NCI-H1048 (cell line): ENCODE measurements around the gene RFX5.
"Not testable (repeated sequence)": the region's sequence is repeated elsewhere in the genome, so short reads cannot be mapped to it uniquely, and the experiment has no call there.

Source experiments
- DNase-seq: peaks from one replicate; lab custom pipeline; 2025; lab: John Stamatoyannopoulos, UW

The RFX5 gene

GRCh38 chr1:151362308-151363155 is 15.5 kb upstream of the RFX5 start:
- DNase-seq = no peak

GRCh38 chr1:151361883-151362282 is 14.8 kb upstream of the RFX5 start:
- no peak for DNase-seq

- DNase-seq = no peak
Measured at GRCh38 chr1:151356696-151357095, 9.6 kb upstream of the RFX5 start.

GRCh38 chr1:151352021-151352718 is 5.1 kb upstream of the RFX5 start:
- no peak for DNase-seq

GRCh38 chr1:151350323-151350722 is 3.3 kb upstream of the RFX5 start:
- DNase-seq = not testable (repeated sequence)

GRCh38 chr1:151347523-151348246 is 633 bp upstream of the RFX5 start:
- DNase-seq = no peak

GRCh38 chr1:151346082-151346768 is 827 bp downstream of the RFX5 start:
- DNase-seq = no peak

- no peak for DNase-seq
Measured at GRCh38 chr1:151344291-151344690, 2.8 kb downstream of the RFX5 start.

GRCh38 chr1:151343587-151343986 is 3.5 kb downstream of the RFX5 start:
- no peak for DNase-seq

GRCh38 chr1:151342569-151342968 is 4.5 kb downstream of the RFX5 start:
- DNase-seq = no peak

- no peak for DNase-seq
Measured at GRCh38 chr1:151342021-151342420, 5.0 kb downstream of the RFX5 start.

- peak; percentile 41 for DNase-seq
Measured at GRCh38 chr1:151340870-151341754, 5.9 kb downstream of the RFX5 start.

- no peak for DNase-seq
Measured at GRCh38 chr1:151336556-151336955, 10.5 kb downstream of the RFX5 start.

GRCh38 chr1:151334822-151335221 is 12.2 kb downstream of the RFX5 start:
- no peak for DNase-seq

- DNase-seq = no peak
Measured at GRCh38 chr1:151327903-151328674, 19.0 kb downstream of the RFX5 start.

GRCh38 chr1:151327223-151327902 is 19.7 kb downstream of the RFX5 start, which contains the start of gene PI4KB:
Gene PI4KB, minus strand, starts transcription at chr1:151327416. Its CDS starts 10,935 bp downstream, at chr1:151316481.
- peak; percentile 99 for DNase-seq

- no peak for DNase-seq
Measured at GRCh38 chr1:151326619-151327222, 20.3 kb downstream of the RFX5 start.

GRCh38 chr1:151325646-151326429 is 21.2 kb downstream of the RFX5 start:
- DNase-seq = no peak
